SK-N-MC (cell line): Measurements from ENCODE around the gene PSTPIP1.

ENCODE experiments used
- DNase-seq: peaks from one replicate; pipeline ENCODE4 v3.0.0-alpha.2; 2011; ENCODE audit warnings: low read depth, low spot score
- H3K27ac ChIP-seq: fragments of 200-600 bp; sonication (generic); 2 replicates; pipeline ENCODE4 v1.5.1; 2016; ENCODE audit warnings: mixed run types
- H3K36me3 ChIP-seq: fragments of 200-600 bp; sonication (generic); 2 replicates; pipeline ENCODE4 v1.6.1; 2017; ENCODE audit warnings: antibody characterized with exemption, low read length, mixed read lengths; ENCODE audit not compliant: insufficient read depth
- H3K4me3 ChIP-seq: fragments of 200-600 bp; sonication (generic); 2 replicates; pipeline ENCODE4 v1.5.1; 2016
- H3K9ac ChIP-seq: fragments of 200-600 bp; sonication (generic); 2 replicates; pipeline ENCODE4 v1.8.0; 2017; ENCODE audit warnings: mixed run types, mixed read lengths; ENCODE audit not compliant: insufficient read length
- H3K9me3 ChIP-seq: fragments of 200-600 bp; sonication (generic); 2 replicates; pipeline ENCODE4 v1.6.1; 2017; ENCODE audit warnings: low read depth, mild to moderate bottlenecking, antibody characterized with exemption, low read length, moderate library complexity, mixed read lengths
- EZH2 ChIP-seq: fragments of 200-600 bp; sonication (generic); IDR thresholded peaks from one replicate; pipeline ENCODE4 v1.6.1; 2017; ENCODE audit warnings: antibody characterized with exemption
- FOXP2 ChIP-seq: optimal IDR thresholded peaks from 2 replicates; pipeline ENCODE3; 2011; ENCODE audit warnings: mild to moderate bottlenecking, moderate library complexity; ENCODE audit not compliant: insufficient read depth; ENCODE audit errors: extremely low read length, control extremely low read depth
- POLR2AphosphoS5 ChIP-seq: IDR thresholded peaks from 2 replicates; pipeline ENCODE4 v1.6.1; 2012; ENCODE audit warnings: mild to moderate bottlenecking, low read depth, low read length, borderline replicate concordance

PSTPIP1 gene

GRCh38 chr15:77025083-77025901, 30.4 kb downstream of the PSTPIP1 start:
- Histone ChIP-seq H3K36me3 (no peaks in the 10 kb centered on the region), H3K9me3 (no peaks in the 10 kb centered on the region), H3K27ac (no peak overlapping the region), H3K9ac (no peak overlapping the region), H3K4me3 (no peak overlapping the region)
- no peak for DNase-seq
- TF ChIP-seq FOXP2 (no peak), EZH2 (no peak), POLR2AphosphoS5 (no peak)

DNA sequence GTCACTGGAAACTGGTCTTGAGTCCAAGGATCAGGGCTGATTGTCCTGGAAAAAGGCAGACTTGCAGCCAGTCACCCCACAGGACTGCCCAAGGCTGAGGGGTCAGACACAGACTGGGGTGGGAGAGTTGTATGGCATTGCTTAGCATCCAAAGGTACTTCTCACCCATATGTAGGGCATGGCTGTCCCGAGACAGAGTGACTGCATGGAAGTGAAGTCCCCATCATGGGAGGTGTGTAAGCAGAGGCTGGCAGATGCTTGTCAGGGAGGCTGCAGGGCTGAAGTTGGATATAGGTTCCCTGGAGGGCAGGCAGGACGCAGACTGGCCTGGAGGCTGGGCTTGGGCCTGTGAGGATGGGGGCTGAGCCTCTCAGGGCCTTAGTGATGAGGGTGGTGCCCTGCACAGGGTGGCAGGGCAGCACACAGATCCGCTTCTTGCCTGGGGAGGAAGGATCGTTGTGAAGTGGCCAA, 31.1 kb downstream of the PSTPIP1 start:
- Histone ChIP-seq H3K9ac (no peak overlapping the region), H3K36me3 (no peaks in the 10 kb centered on the region), H3K27ac (no peak overlapping the region), H3K4me3 (no peak overlapping the region), H3K9me3 (no peaks in the 10 kb centered on the region)
- no peak for DNase-seq
- TF ChIP-seq EZH2 (no peak), POLR2AphosphoS5 (no peak), FOXP2 (no peak)

- no peaks in the 10 kb centered on the region for H3K36me3 ChIP-seq
- H3K27ac ChIP-seq: no peak overlapping the region
- H3K4me3 ChIP-seq: no peak overlapping the region
- no peak for DNase-seq
- no peaks in the 10 kb centered on the region for H3K9me3 ChIP-seq
- H3K9ac ChIP-seq: no peak overlapping the region
- TF ChIP-seq FOXP2 (no peak), EZH2 (no peak), POLR2AphosphoS5 (no peak)
These were observed 31.7 kb downstream of the PSTPIP1 start for GRCh38 chr15:77026501-77027110.

GRCh38 chr15:77027111-77027696, 32.3 kb downstream of the PSTPIP1 start:
- Histone ChIP-seq H3K4me3 (no peak overlapping the region), H3K27ac (no peak overlapping the region), H3K36me3 (no peaks in the 10 kb centered on the region), H3K9me3 (no peaks in the 10 kb centered on the region), H3K9ac (no peak overlapping the region)
- DNase-seq: no peak
- TF ChIP-seq EZH2: no peak
- no peak for TF ChIP-seq FOXP2
- no peak for TF ChIP-seq POLR2AphosphoS5

GRCh38 chr15:77027697-77028450, 32.9 kb downstream of the PSTPIP1 start:
- H3K27ac ChIP-seq: no peak overlapping the region
- no peak for DNase-seq
- H3K4me3 ChIP-seq: no peak overlapping the region
- H3K9ac ChIP-seq: no peak overlapping the region
- no peaks in the 10 kb centered on the region for H3K36me3 ChIP-seq
- no peak for TF ChIP-seq FOXP2
- TF ChIP-seq POLR2AphosphoS5: no peak
- no peaks in the 10 kb centered on the region for H3K9me3 ChIP-seq

GRCh38 chr15:77028451-77029165, 33.7 kb downstream of the PSTPIP1 start:
- H3K36me3 ChIP-seq: no peaks in the 10 kb centered on the region
- H3K9ac ChIP-seq: no peak overlapping the region
- no peak overlapping the region for H3K4me3 ChIP-seq
- TF ChIP-seq FOXP2 (no peak), EZH2 (no peak), POLR2AphosphoS5 (no peak)
- no peaks in the 10 kb centered on the region for H3K9me3 ChIP-seq
- no peak overlapping the region for H3K27ac ChIP-seq
- no peak for DNase-seq

DNA sequence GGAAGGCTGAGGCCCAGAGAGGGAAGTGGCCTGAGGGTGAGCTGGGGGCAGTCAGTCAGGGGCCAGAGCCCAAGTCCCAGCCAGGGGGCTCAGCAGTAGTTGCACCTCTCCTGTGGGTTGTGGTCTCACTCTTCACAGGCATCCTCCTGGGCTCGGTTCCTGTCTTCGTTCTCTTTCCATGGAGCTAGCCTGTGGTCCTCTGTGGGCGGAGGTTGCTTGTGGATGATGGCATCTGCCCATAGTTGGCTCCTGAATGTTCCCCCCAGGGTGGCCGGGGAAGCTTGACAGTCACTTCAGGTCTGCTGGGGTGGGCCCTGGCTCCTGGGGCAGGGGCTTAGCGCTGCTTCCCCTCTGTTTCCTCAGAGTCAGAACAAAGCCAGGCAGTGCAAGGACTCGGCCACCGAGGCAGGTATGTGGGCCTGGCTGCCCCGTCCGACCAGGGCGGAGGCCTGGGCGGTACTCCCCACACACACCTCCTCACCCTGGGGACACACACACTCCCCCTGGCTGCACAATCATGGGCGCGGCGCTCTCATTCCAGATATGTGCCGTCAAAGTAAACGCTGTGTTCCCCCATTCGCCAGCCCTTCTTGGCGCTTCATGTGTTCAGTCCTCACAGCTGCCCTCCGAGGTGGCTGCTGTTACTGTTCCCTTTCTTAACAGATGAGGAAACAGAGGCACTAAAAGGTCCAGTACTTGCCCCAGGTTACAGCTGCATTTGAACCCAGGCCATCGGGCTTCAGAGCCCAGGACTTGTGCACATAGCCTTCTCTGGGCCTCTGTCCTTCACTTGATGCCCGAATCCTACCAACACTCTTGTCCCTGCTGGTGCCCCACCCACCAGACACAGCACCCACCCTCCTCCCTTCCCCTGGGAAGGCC, 34.5 kb downstream of the PSTPIP1 start:
- H3K36me3 ChIP-seq: no peaks in the 10 kb centered on the region
- no peak for DNase-seq
- no peak for TF ChIP-seq EZH2
- no peak for TF ChIP-seq POLR2AphosphoS5
- TF ChIP-seq FOXP2: no peak
- H3K4me3 ChIP-seq: no peak overlapping the region
- no peaks in the 10 kb centered on the region for H3K9me3 ChIP-seq
- H3K27ac ChIP-seq: no peak overlapping the region
- no peak overlapping the region for H3K9ac ChIP-seq
